Mesenchymal stem cell (in vitro differentiated cells and primary cell): ENCODE measurements around the gene HDAC4.
A peak's percentile ranks its signal among the peaks of the same experiment; 100 is the strongest.

Experiments used
- DNase-seq: peaks from one replicate; pipeline ENCODE4 v3.0.0-alpha.2; 2013
- H2AFZ ChIP-seq: one replicate; pipeline ENCODE4 v1.6.1; 2013; ENCODE audit warnings: low read depth, mild to moderate bottlenecking, control low read depth, inconsistent platforms, low read length, moderate library complexity
- H2AK5ac ChIP-seq: 2 replicates; pipeline ENCODE4 v1.6.1; 2013; ENCODE audit warnings: low read length, moderate library complexity, mild to moderate bottlenecking, inconsistent platforms; ENCODE audit not compliant: severe bottlenecking
- H2BK120ac ChIP-seq: one replicate; pipeline ENCODE4 v1.6.1; 2013; ENCODE audit warnings: low read depth, mild to moderate bottlenecking, inconsistent platforms, low read length, moderate library complexity
- H2BK12ac ChIP-seq, 2 experiments: one replicate each; pipeline ENCODE4 v1.6.1; 2013; ENCODE audit warnings: inconsistent platforms in 2 of 2, low read length in 2 of 2, mild to moderate bottlenecking in 2 of 2, moderate library complexity in 2 of 2, control low read depth in 1 of 2
- H2BK15ac ChIP-seq: one replicate; pipeline ENCODE4 v1.6.1; 2013; ENCODE audit warnings: mild to moderate bottlenecking, low read depth, inconsistent platforms; ENCODE audit not compliant: poor library complexity, severe bottlenecking
- H2BK5ac ChIP-seq: 2 replicates; pipeline ENCODE4 v1.6.1; 2013; ENCODE audit warnings: low read depth, mild to moderate bottlenecking, low read length, control low read depth, inconsistent platforms; ENCODE audit not compliant: poor library complexity, severe bottlenecking
- H3K14ac ChIP-seq, 2 experiments: one replicate each; pipeline ENCODE4 v1.6.1; 2013; ENCODE audit warnings: inconsistent platforms in 2 of 2, low read length in 2 of 2, control low read depth in 1 of 2, mild to moderate bottlenecking in 1 of 2, moderate library complexity in 1 of 2
- H3K18ac ChIP-seq, 2 experiments: one replicate each; pipeline ENCODE4 v1.6.1; 2013; ENCODE audit warnings: inconsistent platforms in 2 of 2, low read length in 2 of 2, control low read depth in 1 of 2, low read depth in 1 of 2, mild to moderate bottlenecking in 1 of 2
- H3K23ac ChIP-seq, 2 experiments: one replicate each; pipeline ENCODE4 v1.6.1; 2013; ENCODE audit warnings: inconsistent platforms in 2 of 2, low read length in 2 of 2, mild to moderate bottlenecking in 2 of 2, moderate library complexity in 2 of 2, control low read depth in 1 of 2
- H3K27ac ChIP-seq: 2 replicates; pipeline ENCODE4 v1.5.1; 2013; ENCODE audit warnings: mild to moderate bottlenecking, moderate library complexity, low read length, control low read depth, inconsistent platforms; ENCODE audit not compliant: poor library complexity, severe bottlenecking
- H3K27me3 ChIP-seq, 2 experiments: 2 replicates each; pipeline versions ENCODE4 v1.6.1 to v1.7.0; 2013; ENCODE audit warnings: low read length in 2 of 2, mild to moderate bottlenecking in 2 of 2, moderate library complexity in 2 of 2, control low read depth in 1 of 2, inconsistent platforms in 1 of 2; ENCODE audit not compliant: control insufficient read depth in 1 of 2, insufficient read depth in 1 of 2
- H3K36me3 ChIP-seq, 2 experiments: 2 replicates each; pipeline versions ENCODE4 v1.6.1 to v1.7.0; 2013; ENCODE audit warnings: low read length in 2 of 2, control low read depth in 1 of 2, inconsistent platforms in 1 of 2, low read depth in 1 of 2, mild to moderate bottlenecking in 1 of 2; ENCODE audit not compliant: insufficient read depth in 2 of 2, control insufficient read depth in 1 of 2
- H3K4ac ChIP-seq, 2 experiments: one replicate each; pipeline ENCODE4 v1.6.1; 2013; ENCODE audit warnings: inconsistent platforms in 2 of 2, low read length in 2 of 2, mild to moderate bottlenecking in 2 of 2, moderate library complexity in 2 of 2, control low read depth in 1 of 2, low read depth in 1 of 2
- H3K4me1 ChIP-seq: 2 replicates; pipeline ENCODE4 v1.6.1; 2013; ENCODE audit warnings: low read depth, low read length, control low read depth; ENCODE audit not compliant: control insufficient read depth, insufficient read depth
- H3K4me2 ChIP-seq: 2 replicates; pipeline ENCODE4 v1.6.1; 2013; ENCODE audit warnings: low read length, mild to moderate bottlenecking, inconsistent platforms; ENCODE audit not compliant: poor library complexity, severe bottlenecking
- H3K4me3 ChIP-seq, 2 experiments: 2 replicates each; pipeline versions ENCODE4 v1.5.1 to v1.7.0; 2013; ENCODE audit warnings: low read length in 2 of 2, mild to moderate bottlenecking in 2 of 2, control low read depth in 1 of 2, low read depth in 1 of 2; ENCODE audit not compliant: insufficient read depth in 1 of 2
- H3K79me1 ChIP-seq: replicated peaks from 2 replicates; pipeline ENCODE4 v1.6.1; 2013; ENCODE audit warnings: mild to moderate bottlenecking, control low read depth, low read length, inconsistent platforms; ENCODE audit not compliant: poor library complexity, severe bottlenecking
- H3K9ac ChIP-seq: 2 replicates; pipeline ENCODE4 v1.7.0; 2013; ENCODE audit warnings: mild to moderate bottlenecking, low read length, moderate library complexity
- H3K9me3 ChIP-seq: 2 replicates; pipeline ENCODE4 v1.7.0; 2013; ENCODE audit warnings: mild to moderate bottlenecking, low read length; ENCODE audit not compliant: control insufficient read depth
- H4K8ac ChIP-seq: one replicate; pipeline ENCODE4 v1.6.1; 2013; ENCODE audit warnings: inconsistent platforms, mild to moderate bottlenecking, low read length, moderate library complexity
- H4K91ac ChIP-seq: one replicate; pipeline ENCODE4 v1.6.1; 2013; ENCODE audit warnings: mild to moderate bottlenecking, low read length, inconsistent platforms
- WGBS: methylation state at CpG from one replicate; pipeline ENCODE4 v1.1.7; 2013; ENCODE audit warnings: mixed read lengths; 5-methylcytosine and 5-hydroxymethylcytosine counted together

HDAC4 gene

GRCh38 chr2:239232195-239232578, 168.6 kb downstream of the HDAC4 start:
- Histone ChIP-seq H2AK5ac (no peak overlapping the region), H2BK5ac (no peak overlapping the region), H3K4me3 (no peak overlapping the region), H3K14ac (no peak overlapping the region), H4K8ac (no peak overlapping the region), H3K27me3 (no peaks in the 10 kb centered on the region), H3K36me3 (peaks cover 0 to 6% of the 10 kb centered on the region in 2 experiments), H3K18ac (no peak overlapping the region), H3K4me1 (peaks cover 16% of the 10 kb centered on the region), H3K4ac (no peak overlapping the region), H2BK12ac (no peak overlapping the region), H3K9me3 (no peaks in the 10 kb centered on the region), H4K91ac (no peak overlapping the region), H3K9ac (no peak overlapping the region), H3K4me2 (no peak overlapping the region), H3K23ac (no peak overlapping the region), H3K27ac (no peak overlapping the region), H3K79me1 (peaks cover 43% of the 10 kb centered on the region), H2AFZ (no peak overlapping the region), H2BK120ac (no peak overlapping the region), H2BK15ac (no peak overlapping the region)
- no peak for DNase-seq
- 96% methylated on average over 6 of the region's 6 CpGs for WGBS

GRCh38 chr2:239231231-239232194, 169.3 kb downstream of the HDAC4 start:
- H3K23ac ChIP-seq, result no peak overlapping the region
- no peak overlapping the region for H3K4ac ChIP-seq
- H3K4me1 ChIP-seq, result peaks cover 22% of the 10 kb centered on the region
- H3K36me3 ChIP-seq, result peaks cover 0 to 6% of the 10 kb centered on the region in 2 experiments
- H3K9ac ChIP-seq, result no peak overlapping the region
- no peak overlapping the region for H3K27ac ChIP-seq
- H2BK12ac ChIP-seq, result no peak overlapping the region
- H3K18ac ChIP-seq, result no peak overlapping the region
- H3K4me3 ChIP-seq, result no peak overlapping the region
- H4K91ac ChIP-seq, result no peak overlapping the region
- H2BK15ac ChIP-seq, result no peak overlapping the region
- H4K8ac ChIP-seq, result no peak overlapping the region
- no peak overlapping the region for H2BK5ac ChIP-seq
- H2AK5ac ChIP-seq, result no peak overlapping the region
- H3K27me3 ChIP-seq, result no peaks in the 10 kb centered on the region
- no peak overlapping the region for H3K4me2 ChIP-seq
- WGBS, result 95% methylated on average over 35 of the region's 46 CpGs
- H3K79me1 ChIP-seq, result peaks cover 44% of the 10 kb centered on the region
- no peak overlapping the region for H3K14ac ChIP-seq
- no peak overlapping the region for H2BK120ac ChIP-seq
- H3K9me3 ChIP-seq, result no peaks in the 10 kb centered on the region
- no peak overlapping the region for H2AFZ ChIP-seq
- DNase-seq, result no peak

GRCh38 chr2:239230318-239231052, 170.3 kb downstream of the HDAC4 start:
- Histone ChIP-seq H3K4me2 (no peak overlapping the region), H3K23ac (no peak overlapping the region), H2AK5ac (no peak overlapping the region), H2BK120ac (no peak overlapping the region), H3K9ac (no peak overlapping the region), H2BK15ac (peak overlapping the region; percentile 82), H3K4me3 (no peak overlapping the region), H4K91ac (no peak overlapping the region), H3K14ac (no peak overlapping the region), H3K27me3 (no peaks in the 10 kb centered on the region), H3K9me3 (no peaks in the 10 kb centered on the region), H2BK12ac (no peak overlapping the region), H3K4ac (peak overlapping the region in 1 of 2 experiments; percentile 0), H2BK5ac (no peak overlapping the region), H3K79me1 (peaks cover 40% of the 10 kb centered on the region), H2AFZ (no peak overlapping the region), H3K18ac (peak overlapping the region in 1 of 2 experiments; percentile 16), H4K8ac (peak overlapping the region; percentile 52), H3K27ac (no peak overlapping the region), H3K4me1 (peaks cover 28% of the 10 kb centered on the region), H3K36me3 (peaks cover 0 to 6% of the 10 kb centered on the region in 2 experiments)
- no peak for DNase-seq
- WGBS, result 90% methylated on average over 25 of the region's 26 CpGs
